ENCODE data around the gene PRLHR.

Gene PRLHR

DNA sequence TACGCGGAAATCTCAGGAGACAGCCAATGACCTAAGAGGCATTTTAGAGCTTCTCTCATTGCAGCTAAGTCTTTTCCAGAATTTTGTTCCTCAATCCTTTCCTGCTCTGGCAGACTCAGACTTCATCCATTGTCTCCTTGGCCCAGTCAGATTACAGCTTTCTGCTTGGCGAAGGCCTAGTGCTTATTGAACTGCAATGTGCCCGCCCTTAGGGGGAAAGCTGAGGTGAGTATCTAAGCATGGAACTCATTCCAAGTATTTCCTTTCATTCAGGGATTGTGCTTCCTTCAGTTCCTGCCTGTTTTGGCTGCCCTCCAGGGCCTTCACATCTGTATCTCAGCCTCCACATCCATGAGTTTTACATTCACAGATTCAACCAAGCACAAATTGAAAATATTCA, 37.5 kb downstream of the PRLHR start:
- DNase-seq = no peak

DNA sequence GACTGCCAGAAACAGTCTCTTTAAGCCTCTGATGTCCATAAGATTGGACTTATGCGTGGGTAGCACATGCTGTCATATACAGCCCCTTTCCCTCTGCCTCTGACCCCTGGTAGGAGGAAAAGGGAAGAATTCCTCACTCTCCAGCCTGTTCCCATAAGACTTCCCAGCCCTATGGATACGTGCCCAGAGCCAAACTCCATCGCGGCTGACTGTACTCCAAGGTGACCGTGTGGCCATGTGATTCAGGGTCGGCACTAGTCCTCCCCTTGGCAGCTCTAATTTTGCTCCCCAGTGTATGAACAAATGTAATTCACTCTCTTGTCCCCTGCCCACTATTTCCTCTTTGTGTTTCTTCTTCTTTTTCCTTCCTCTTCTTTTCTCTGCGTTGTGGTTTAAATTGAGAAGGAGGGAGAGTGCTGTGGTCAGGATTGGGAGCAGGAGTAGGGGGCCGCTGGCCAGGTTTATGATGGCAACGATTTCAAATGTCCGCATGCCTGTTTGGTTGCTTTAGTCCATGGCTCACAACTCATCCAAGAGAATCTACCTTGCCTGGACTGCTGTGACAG, 43.8 kb downstream of the PRLHR start:
- no peak for DNase-seq

DNA sequence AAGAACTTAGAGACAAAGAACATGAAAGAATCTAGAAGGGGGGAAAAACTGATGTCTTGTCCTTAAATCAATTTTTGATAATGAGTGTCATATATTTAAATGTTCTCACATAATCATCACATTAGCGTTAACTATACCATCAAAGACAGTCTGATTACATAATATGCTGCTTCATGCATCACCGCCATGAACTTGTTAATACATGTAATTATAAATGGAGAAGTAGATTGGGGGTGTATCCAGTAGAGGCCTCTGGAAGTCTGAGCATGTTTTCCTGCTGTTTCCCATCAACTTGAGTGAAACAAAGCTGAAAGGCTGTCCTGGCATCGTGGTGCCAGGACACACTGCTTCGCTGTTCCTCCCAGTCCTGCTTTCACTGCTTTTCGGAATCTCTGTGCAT, 48.2 kb downstream of the PRLHR start:
- DNase-seq = no peak

DNA sequence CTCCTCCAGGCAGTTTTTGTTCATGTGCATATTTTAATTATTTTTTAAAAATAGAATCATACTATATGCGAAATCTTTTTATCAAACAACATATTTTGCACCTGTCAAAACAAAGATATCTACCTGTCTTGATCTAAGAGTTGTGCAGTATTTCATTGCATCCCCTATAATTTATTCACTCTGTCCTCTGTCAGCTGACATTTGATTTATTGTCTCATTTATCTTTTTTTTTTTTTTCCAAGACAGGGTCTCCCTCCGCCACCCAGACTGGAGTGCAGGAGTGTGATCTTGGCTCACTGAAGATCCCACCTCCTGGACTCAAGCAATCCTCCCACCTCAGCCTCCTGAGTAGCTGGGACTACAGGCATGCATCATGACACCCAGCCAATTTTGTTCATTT, 49.0 kb downstream of the PRLHR start:
- DNase-seq = no peak

DNA sequence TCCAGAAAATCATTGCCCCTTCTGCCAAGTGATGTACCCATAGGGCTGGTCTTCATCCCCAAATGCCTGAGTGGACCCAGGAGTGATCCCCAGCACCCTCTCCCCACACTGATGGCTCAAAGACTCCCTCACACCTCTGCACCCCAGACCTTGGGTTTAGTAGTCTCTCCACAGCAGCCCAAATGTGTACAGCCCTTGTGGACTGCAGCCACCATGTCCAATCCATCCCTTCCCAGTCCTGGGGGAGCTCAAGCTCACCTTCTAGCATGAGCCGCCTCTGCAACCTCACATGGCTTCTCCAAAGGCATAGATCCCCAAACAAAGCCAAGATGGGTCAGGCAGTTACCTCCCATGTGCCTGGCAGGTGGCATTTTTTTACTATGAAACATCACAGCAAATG, 50.1 kb downstream of the PRLHR start:
- DNase-seq = no peak

DNA sequence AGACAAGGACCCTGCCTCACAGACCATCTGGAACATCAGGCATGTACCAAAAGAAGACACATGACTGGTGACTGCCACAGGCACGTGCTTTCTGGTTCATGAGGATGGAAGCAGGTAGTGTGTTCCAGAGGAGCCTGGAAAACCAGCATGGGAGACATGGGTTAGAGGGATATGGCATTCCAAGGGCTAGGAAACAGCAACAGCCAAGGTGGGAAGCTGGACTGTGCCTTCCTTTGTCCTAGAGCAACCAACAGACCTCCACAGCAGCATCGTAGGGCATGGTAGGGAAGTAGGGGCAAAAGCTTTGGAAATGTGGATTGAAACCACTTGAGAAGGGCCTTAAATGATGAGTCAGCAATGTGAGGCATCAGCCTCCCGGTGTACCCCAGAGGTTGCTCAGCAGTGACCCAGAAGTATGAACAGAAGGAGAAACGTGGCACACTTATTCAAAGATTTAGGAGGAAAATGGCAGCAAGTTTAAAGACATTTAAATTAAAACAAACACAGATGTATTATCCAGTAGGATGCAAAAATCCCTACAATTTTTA, 51.0 kb downstream of the PRLHR start:
- DNase-seq = no peak

DNA sequence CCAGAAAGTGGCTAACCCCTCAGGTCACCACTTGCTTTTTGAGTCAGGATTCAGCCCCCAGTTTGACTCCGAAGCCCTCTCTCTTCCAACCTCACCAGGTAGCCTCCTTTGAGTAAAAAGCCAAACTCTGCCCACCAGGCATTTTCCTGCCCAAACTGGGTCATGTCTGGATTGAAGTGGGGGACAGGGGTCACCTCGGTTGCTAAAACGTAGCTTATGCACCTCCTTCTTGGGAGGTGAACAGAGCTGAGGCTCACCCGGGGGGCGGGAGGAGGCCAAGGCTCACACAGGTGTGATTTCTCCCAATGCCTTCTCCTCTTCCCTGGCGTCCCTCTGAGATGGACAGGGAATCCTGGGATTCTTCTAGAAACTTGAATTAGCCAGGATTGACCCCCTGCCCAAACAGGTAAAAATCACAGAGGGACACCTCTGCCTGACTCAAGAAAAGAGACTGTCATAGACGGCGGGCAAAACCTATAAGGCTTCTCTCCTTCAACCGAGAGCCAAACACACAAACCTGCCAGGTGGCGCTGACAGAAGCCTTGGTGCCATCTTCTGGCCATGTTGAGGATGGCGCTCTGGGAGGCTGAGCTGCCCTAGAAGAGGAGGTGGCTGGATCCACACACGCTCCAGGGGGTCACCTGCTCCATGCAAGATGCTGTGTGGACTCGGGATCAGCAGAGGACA, 51.6 kb downstream of the PRLHR start:
- DNase-seq = no peak

DNA sequence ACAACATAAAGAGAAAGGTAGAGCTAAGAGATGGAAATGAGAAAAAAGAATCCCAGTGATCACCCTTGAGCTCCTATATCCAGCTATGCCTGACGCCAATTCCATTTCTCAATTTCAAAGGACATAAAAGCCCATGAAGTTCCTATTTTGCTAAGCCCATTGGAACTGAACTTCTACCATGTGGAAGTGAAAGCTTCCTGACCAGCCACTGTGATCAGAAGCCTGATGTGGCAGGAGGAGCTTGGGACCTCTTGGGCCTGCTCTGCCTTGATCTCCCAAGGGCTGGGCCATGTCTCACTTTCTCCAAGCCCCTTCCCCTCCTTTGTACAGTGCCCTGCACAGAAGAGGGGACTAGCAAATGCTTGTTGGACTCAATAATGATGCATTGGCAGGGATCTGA, 52.7 kb downstream of the PRLHR start:
- no peak for DNase-seq

DNA sequence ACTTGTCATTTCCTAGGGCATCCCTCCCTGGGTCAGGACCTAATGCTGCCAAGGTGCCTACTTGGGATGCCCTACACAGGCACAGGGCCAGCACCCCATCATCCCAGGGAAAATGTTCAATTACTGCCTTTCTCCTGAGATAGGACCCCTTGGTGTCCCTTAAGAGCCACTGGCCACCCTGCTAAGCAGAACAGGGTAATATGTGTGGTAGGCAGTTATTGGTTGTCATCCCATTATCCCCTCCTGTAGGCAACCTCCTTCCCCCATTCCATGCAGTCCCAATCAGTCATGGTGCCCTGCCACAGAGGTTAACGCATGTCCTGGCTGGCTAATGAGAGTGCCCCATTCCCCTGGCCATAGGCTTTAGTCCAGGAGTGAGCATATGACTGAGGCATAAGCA, 53.2 kb downstream of the PRLHR start:
- no peak for DNase-seq

DNA sequence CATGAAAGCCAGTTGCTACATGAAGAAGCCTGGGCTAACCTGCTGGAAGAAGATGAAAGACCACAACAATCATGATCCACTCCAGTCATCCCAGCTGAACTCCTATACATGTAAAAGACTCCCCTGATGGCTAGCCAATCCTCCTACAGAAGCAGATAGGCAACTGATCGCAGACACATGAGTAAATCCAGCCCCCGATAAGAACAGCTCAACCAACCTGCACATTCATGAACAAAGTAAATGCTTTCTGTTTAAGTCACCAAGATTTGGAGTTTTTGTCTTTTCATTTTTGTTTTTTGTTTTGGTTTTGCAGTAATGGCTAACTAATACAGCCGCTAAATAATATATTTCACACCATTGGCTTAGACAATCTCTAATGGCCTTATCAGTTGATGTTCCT, 53.7 kb downstream of the PRLHR start:
- no peak for DNase-seq
